Neural progenitor cell (in vitro differentiated cells): Measurements from ENCODE around the gene IL31RA. TPM values are rescaled to one million over a fixed set of nuclear protein-coding genes. Genes with fewer than 3 reads are reported as not detected.

Experiments
- DNase-seq: peaks from one replicate; pipeline ENCODE4 v3.0.0-alpha.2; 2016; ENCODE audit warnings: low spot score
- H2AFZ ChIP-seq: fragments of 200-600 bp; sonication (generic); replicated peaks from 2 replicates; pipeline ENCODE4 v1.6.1; 2016; ENCODE audit warnings: antibody characterized with exemption
- H3F3A ChIP-seq: fragments of 200-600 bp; sonication (generic); 2 replicates; pipeline ENCODE4 v1.6.1; 2016; ENCODE audit warnings: antibody characterized with exemption, low read depth
- H3K27ac ChIP-seq: fragments of 200-600 bp; sonication (generic); 2 replicates; pipeline ENCODE4 v1.5.1; 2016; ENCODE audit warnings: mild to moderate bottlenecking
- H3K27me3 ChIP-seq: fragments of 200-600 bp; sonication (generic); 2 replicates; pipeline ENCODE4 v1.6.1; 2016; ENCODE audit warnings: mild to moderate bottlenecking, moderate library complexity
- H3K36me3 ChIP-seq: fragments of 200-600 bp; sonication (generic); 2 replicates; pipeline ENCODE4 v1.5.1; 2016
- H3K4me1 ChIP-seq: fragments of 200-600 bp; sonication (generic); 2 replicates; pipeline ENCODE4 v1.6.1; 2016; ENCODE audit warnings: mixed run types
- H3K4me2 ChIP-seq: fragments of 200-600 bp; sonication (generic); 2 replicates; pipeline ENCODE4 v1.6.1; 2016
- H3K4me3 ChIP-seq: fragments of 200-600 bp; sonication (generic); 2 replicates; pipeline ENCODE4 v1.5.1; 2016
- H3K79me2 ChIP-seq: fragments of 200-600 bp; sonication (generic); 2 replicates; pipeline ENCODE4 v1.6.1; 2016; ENCODE audit warnings: low read depth
- H3K9ac ChIP-seq: fragments of 200-600 bp; sonication (generic); 2 replicates; pipeline ENCODE4 v1.6.1; 2016
- H3K9me3 ChIP-seq: fragments of 200-600 bp; sonication (generic); 2 replicates; pipeline ENCODE4 v1.5.1; 2016; ENCODE audit warnings: low read depth
- H4K20me1 ChIP-seq: fragments of 200-600 bp; sonication (generic); 2 replicates; pipeline ENCODE4 v1.6.1; 2016; ENCODE audit warnings: low read depth
- H3K27ac Mint-ChIP-seq: 3 replicates; pipeline ENCODE4 v1.8.0; 2021; ENCODE audit warnings: mixed read lengths
- H3K27me3 Mint-ChIP-seq: 2 replicates; pipeline ENCODE4 v1.8.0; 2022; ENCODE audit warnings: low read depth, mild to moderate bottlenecking, inconsistent platforms, moderate library complexity, mixed read lengths; ENCODE audit not compliant: insufficient read depth
- H3K36me3 Mint-ChIP-seq: 3 replicates; pipeline ENCODE4 v1.8.0; 2021; ENCODE audit warnings: mixed read lengths
- H3K4me1 Mint-ChIP-seq: 3 replicates; pipeline ENCODE4 v1.8.0; 2021; ENCODE audit warnings: mixed read lengths
- H3K4me3 Mint-ChIP-seq: 3 replicates; pipeline ENCODE4 v1.8.0; 2021; ENCODE audit warnings: mild to moderate bottlenecking, moderate library complexity, mixed read lengths
- H3K9me3 Mint-ChIP-seq: 3 replicates; pipeline ENCODE4 v1.8.0; 2020; ENCODE audit warnings: mixed read lengths
- CTCF ChIP-seq: fragments of 200-600 bp; sonication (generic); IDR thresholded peaks from 2 replicates; pipeline ENCODE4 v1.5.1; 2017; ENCODE audit warnings: antibody characterized with exemption, mild to moderate bottlenecking
- EZH2 ChIP-seq: fragments of 200-600 bp; sonication (generic); IDR thresholded peaks from 2 replicates; pipeline ENCODE4 v1.6.1; 2017; ENCODE audit warnings: antibody characterized with exemption, mild to moderate bottlenecking, moderate library complexity
- EZH2phosphoT487 ChIP-seq: fragments of 200-600 bp; sonication (generic); IDR thresholded peaks from 2 replicates; pipeline ENCODE4 v1.6.1; 2017; ENCODE audit warnings: antibody characterized with exemption
- total RNA-seq: library from RNA; depleted of rRNA; stranded (reverse); fragments of >200 nt; gene quantifications from 2 replicates; pipeline ENCODE4 v1.2.3, GENCODE V29; 2015; ENCODE audit warnings: low replicate concordance

Gene IL31RA
- total RNA-seq, 1 donor from 2014 or later = not detected

GRCh38 chr5:55860288-55860687 is 9.1 kb downstream of the IL31RA start:
- no peaks in the 10 kb centered on the region for H3K9me3 Mint-ChIP-seq
- Histone ChIP-seq H3K4me2 (no peak overlapping the region), H3K9ac (no peak overlapping the region), H3K36me3 (no peaks in the 10 kb centered on the region), H3K9me3 (no peaks in the 10 kb centered on the region), H3K27me3 (no peaks in the 10 kb centered on the region), H3F3A (no peaks in the 10 kb centered on the region), H2AFZ (no peak overlapping the region), H3K27ac (no peak overlapping the region), H3K4me3 (no peak overlapping the region), H3K4me1 (no peaks in the 10 kb centered on the region), H4K20me1 (no peaks in the 10 kb centered on the region), H3K79me2 (no peaks in the 10 kb centered on the region)
- H3K36me3 Mint-ChIP-seq = no peaks in the 10 kb centered on the region
- no peak for DNase-seq
- H3K4me1 Mint-ChIP-seq = peaks cover 3% of the 10 kb centered on the region
- H3K27me3 Mint-ChIP-seq = peaks cover 4% of the 10 kb centered on the region
- no peak overlapping the region for H3K4me3 Mint-ChIP-seq
- no peak for TF ChIP-seq EZH2
- TF ChIP-seq CTCF = no peak
- TF ChIP-seq EZH2phosphoT487 = no peak
- no peak overlapping the region for H3K27ac Mint-ChIP-seq

DNA sequence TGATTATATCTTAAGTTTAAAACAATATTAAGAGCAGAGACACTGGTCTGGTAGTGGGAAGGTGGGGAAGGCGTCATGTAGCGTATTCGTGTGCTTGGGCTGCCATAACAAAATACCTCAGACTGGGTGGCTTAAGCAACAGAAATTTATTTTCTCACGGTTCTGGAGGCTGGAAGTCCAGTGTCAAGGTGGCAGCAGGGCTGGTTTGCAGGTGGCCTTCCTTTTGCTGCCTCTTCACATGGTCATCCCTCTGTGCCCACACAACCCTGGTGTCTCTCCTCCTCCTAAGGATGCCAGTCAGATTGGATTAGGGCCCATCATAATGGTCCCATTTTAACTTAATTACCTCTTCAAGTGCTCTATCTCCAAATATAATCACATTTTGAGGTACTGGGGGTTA is 9.6 kb downstream of the IL31RA start:
- no peak overlapping the region for H3K4me3 Mint-ChIP-seq
- no peaks in the 10 kb centered on the region for H3K9me3 Mint-ChIP-seq
- no peak overlapping the region for H3K27ac Mint-ChIP-seq
- H3K4me2 ChIP-seq = no peak overlapping the region
- no peak overlapping the region for H2AFZ ChIP-seq
- H3K79me2 ChIP-seq = no peaks in the 10 kb centered on the region
- no peak for DNase-seq
- H3K36me3 Mint-ChIP-seq = no peaks in the 10 kb centered on the region
- peaks cover 3% of the 10 kb centered on the region for H3K4me1 Mint-ChIP-seq
- no peak for TF ChIP-seq EZH2
- no peak for TF ChIP-seq EZH2phosphoT487
- no peak for TF ChIP-seq CTCF
- no peaks in the 10 kb centered on the region for H3F3A ChIP-seq
- H3K27me3 Mint-ChIP-seq = peaks cover 4% of the 10 kb centered on the region
- H3K9me3 ChIP-seq = no peaks in the 10 kb centered on the region
- H3K36me3 ChIP-seq = no peaks in the 10 kb centered on the region
- no peak overlapping the region for H3K9ac ChIP-seq
- H3K4me1 ChIP-seq = no peaks in the 10 kb centered on the region
- no peaks in the 10 kb centered on the region for H3K27me3 ChIP-seq
- no peak overlapping the region for H3K4me3 ChIP-seq
- H3K27ac ChIP-seq = no peak overlapping the region
- H4K20me1 ChIP-seq = no peaks in the 10 kb centered on the region

GRCh38 chr5:55864606-55865541 is 13.7 kb downstream of the IL31RA start:
- Mint-ChIP-seq H3K9me3 (no peaks in the 10 kb centered on the region), H3K36me3 (no peaks in the 10 kb centered on the region), H3K27me3 (no peaks in the 10 kb centered on the region), H3K27ac (no peak overlapping the region), H3K4me1 (no peaks in the 10 kb centered on the region), H3K4me3 (no peak overlapping the region)
- Histone ChIP-seq H3K9me3 (no peaks in the 10 kb centered on the region), H3K4me2 (no peak overlapping the region), H3K4me1 (no peaks in the 10 kb centered on the region), H3K27ac (no peak overlapping the region), H3K36me3 (no peaks in the 10 kb centered on the region), H4K20me1 (no peaks in the 10 kb centered on the region), H3K4me3 (no peak overlapping the region), H3K27me3 (no peaks in the 10 kb centered on the region), H3K79me2 (no peaks in the 10 kb centered on the region), H2AFZ (no peak overlapping the region), H3F3A (no peaks in the 10 kb centered on the region), H3K9ac (no peak overlapping the region)
- no peak for DNase-seq
- TF ChIP-seq CTCF = no peak
- no peak for TF ChIP-seq EZH2phosphoT487
- TF ChIP-seq EZH2 = no peak
